HG02623 (cell line): Measurements from ENCODE around the gene FBXL16.
"Not testable (repeated sequence)": the region's sequence is repeated elsewhere in the genome, so short reads cannot be mapped to it uniquely, and the experiment has no call there.

Experiments
- ATAC-seq: cut with Tn5 transposase; IDR thresholded peaks from one replicate; pipeline ENCODE4 v1.9.1; 2021; ENCODE audit warnings: moderate library complexity; ENCODE audit not compliant: unreplicated experiment

Gene FBXL16, protein sequence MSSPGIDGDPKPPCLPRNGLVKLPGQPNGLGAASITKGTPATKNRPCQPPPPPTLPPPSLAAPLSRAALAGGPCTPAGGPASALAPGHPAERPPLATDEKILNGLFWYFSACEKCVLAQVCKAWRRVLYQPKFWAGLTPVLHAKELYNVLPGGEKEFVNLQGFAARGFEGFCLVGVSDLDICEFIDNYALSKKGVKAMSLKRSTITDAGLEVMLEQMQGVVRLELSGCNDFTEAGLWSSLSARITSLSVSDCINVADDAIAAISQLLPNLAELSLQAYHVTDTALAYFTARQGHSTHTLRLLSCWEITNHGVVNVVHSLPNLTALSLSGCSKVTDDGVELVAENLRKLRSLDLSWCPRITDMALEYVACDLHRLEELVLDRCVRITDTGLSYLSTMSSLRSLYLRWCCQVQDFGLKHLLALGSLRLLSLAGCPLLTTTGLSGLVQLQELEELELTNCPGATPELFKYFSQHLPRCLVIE

DNA sequence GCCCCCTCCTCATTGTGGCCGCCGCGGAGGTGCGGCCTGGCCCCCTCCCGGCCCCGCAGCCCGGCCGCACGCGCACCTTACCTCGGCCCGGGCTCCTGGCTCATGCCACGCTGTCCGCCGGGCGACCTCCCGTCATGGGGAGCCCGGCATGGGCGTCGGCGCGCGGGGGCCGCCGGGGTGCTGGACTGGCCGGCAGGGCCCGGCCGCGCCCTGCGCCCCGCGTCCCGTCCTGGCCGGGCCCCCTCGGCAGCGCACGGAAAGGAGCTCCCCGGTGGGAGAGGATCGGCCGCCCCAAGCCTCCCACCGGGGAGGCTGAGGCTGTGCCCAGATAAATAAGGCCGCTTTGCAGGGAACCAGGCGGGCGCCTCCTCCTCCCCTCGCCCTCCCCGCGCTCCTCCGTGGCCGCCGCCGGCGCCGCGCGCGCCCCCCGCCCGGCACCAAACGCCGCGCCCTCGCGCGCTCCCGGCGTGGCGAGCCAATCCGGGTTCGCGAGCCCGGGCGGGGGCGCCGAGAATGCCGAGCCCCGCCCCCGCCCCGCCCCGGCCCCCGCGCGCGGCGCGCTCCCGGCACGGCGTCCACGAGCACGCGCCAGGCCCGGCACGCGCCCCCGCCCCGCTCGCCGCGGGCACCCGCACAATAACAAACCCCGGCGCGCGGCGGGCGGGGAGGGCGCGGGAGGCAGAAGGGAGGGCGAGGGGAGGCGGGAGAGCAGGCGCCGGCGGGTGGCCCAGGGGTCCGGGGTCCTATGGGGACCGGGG is at the start of gene FBXL16:
FBXL16 (minus strand) TSS at position 371 of the 758 bp plus-strand sequence. CDS start 8,396 bp downstream, outside the sequence.
- no peak for ATAC-seq

DNA sequence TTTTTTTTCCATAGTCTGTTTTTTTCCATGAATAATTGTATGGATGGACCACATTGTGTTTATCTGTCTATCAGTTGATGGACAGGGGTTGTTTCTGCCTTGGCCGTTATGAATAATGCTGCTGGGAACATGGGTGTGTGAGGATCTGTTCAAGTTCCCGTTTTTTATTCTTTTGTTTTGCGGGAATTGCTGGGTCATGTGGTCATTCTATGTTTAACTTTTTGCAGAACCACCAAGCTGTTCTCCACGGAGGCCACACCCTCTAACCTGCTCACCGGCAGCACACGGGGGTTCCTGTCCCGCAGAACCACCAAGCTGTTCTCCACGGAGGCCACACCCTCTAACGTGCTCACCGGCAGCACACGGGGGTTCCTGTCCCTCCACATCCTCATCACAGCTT is 49.1 kb upstream of the FBXL16 start:
- ATAC-seq: no peak

DNA sequence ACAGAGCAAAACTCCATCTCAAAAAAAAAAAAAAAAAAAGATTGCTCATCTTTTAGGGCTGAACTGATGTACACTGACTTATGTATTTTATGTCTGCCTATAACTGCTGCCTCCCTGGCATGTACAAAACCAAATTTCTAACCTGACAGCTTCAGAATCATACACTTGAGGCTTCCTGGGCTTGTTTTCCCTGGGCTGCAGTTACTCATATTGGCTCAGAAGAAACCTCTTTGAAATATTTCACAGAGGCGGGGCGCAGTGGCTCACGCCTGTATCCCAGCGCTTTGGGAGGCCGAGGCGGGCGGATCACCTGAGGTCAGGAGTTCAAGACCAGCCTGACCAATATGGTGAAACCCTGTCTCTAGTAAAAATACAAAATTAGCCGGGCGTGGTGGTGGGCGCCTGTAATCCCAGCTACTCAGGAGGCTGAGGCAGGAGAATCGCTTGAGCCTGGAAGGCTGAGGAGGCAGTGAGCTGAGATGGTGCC is 48.6 kb upstream of the FBXL16 start:
- not testable (repeated sequence) for ATAC-seq

DNA sequence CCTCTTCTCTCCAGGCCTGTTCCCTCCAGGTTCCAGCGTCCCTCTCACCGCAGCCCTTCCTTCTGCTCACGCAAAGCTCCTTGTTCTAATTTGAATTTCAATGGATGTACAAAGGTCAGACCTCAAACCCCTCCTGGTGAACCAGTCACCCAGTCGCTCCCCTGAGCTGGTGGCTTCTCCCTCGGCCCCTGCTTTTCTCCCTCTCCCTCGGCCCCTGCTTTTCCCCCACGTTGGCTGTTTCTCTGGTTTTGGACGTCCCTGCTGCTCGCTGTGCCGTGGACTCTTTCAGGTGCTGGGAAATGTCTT is 46.4 kb upstream of the FBXL16 start:
- ATAC-seq: no peak

DNA sequence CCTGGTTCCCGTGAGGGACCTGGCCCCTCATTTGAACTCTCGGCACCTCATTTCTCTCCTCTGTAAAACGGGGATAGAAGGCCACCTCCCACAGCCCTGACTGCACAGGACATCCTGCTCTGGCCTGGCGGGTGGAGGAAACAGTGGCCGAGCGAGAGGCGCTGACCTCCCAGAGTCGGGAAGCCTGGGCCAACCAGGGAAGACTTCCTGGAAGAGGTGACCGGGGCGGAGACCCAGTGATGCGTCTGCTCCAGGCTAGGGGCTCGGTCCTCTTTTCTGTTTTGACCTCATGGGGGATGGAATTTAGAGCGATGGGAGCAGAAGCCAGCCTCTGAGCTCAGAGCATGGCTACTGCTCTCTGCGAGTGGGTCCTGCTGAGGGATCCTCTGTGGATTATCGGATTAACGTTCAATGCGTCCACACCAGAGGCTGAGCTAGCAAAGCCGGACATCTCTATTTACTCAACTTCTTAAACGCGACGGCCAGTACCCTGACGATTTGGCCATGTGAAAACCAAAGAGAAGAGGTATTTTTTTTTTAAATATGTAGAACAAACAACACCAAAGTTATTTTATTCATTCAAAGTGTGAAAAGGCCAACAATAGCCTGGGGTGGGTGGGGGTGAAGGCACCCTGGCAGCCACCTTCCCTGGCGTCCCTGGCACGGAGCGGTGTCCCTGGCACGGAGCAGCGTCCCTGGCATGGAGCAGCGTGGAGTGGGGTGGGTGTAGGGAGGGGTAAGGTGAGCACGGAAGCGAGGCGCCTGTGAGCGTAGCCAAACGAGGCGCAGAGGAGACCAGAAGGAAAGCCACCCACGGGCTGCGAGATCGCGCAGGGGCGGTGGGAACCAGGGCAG is 45.8 kb upstream of the FBXL16 start:
- ATAC-seq: no peak

DNA sequence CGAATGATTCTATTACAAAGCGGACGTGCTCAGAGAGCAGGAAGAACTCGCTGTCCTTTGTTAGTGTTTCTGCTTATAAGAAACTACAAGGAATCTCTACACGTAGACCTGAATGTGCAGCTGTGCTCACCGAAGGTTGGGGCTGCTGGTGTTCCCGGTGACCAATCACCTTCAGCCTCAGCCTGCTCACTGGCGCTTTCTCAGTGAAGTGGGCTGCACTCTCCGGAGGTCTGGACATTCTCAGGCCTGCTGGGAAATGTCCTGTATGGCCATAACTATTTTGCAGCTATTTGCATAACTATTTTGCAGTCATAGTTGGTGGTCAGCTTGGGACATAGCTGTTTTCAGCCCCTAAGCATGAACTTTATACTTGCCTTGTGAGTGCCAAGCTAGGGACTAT is 44.9 kb upstream of the FBXL16 start:
- ATAC-seq: no peak

DNA sequence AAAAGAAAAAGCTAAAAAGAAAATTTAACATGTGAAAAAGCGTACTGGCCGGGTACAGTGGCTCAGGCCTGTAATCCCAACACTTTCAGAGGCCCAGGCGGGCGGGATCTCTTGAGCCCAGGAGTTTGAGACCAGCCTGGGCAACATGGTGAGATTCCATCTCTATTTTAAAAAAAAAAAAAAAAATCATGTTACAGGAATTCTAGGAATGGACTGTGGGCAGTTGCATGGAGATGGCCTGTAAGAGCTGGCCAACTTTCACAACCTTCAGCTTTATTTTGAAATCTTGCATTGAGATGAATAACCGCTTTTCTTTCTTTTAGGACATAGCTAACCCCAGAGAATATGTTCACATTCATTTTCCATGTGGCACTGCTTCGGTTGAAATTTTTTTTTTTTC is 43.4 kb upstream of the FBXL16 start:
- ATAC-seq: no peak

DNA sequence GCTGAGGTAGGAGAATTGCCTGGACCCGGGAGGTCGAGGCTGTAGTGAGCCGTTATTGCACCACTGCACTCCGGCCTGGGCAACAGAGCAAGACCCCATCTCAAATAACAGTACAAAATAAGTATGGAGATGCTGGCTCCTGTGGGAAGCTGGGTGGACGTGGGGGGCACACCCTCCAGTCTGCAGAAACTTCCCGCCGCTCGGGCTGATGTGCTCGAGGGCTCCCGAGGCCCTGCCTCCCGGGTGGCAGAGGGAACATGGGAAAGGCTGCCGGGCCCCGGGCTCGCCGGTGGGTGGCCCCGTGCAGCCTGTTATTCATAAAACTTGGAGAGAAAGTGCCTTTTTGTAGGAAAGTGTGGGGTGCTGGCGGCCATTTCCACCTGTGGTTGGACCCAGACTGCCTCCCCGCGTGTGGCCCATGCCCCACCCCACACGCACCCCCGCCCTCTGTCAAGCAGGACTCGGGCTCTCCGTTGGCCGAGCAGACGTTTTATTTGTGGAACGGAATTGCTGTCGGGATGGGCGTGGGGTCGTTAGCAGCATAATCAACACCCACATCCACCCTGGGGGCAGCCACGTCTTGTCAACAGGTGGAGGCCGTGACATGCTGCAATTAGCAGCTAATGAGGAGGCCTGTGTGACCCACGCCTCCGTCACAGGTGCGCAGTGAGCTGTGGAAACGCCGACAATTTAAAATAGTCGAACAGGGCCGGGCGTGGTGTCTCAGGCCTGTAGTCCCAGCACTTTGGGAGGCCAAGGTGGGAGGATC is 42.6 kb upstream of the FBXL16 start:
- no peak for ATAC-seq

DNA sequence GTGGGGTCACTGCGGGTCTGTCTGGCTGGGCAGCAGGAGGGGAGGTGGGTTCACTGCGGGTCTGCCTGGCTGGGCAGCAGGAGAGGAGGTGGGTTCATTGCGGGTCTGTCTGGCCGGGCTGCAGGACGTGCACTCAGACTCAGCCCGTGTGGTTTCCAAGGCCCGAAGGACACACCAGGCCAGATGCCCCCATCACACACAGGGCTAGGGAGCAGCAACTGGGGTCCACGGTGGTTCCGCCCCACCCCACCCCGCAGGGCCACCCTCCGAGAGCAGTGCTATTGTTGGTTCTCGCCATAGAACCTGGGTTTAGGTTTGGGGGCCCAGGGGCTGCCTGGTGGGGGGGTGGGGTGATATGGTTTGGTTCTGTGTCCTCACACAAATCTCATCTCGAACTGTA is 41.0 kb upstream of the FBXL16 start:
- no peak for ATAC-seq

DNA sequence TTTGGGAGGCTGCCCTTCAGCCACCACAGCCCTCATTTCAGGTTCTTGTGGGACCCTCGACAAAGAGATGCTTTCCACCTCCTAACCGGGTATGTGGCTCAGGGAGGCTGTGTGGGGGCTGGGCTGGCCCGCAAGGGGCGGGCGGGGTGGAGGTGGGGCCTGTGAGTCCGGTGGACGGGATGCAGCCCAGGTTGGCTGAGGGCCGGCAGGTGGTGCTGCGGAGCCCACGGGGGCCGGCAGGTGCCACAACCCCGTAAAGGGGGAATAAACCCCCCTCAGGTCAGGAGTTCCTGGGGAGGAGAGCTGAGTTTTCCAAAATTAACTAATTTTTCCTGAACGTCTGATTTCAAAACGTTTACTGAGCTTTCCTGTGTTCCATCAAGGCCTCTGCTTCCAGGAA is 40.1 kb upstream of the FBXL16 start:
- no peak for ATAC-seq

DNA sequence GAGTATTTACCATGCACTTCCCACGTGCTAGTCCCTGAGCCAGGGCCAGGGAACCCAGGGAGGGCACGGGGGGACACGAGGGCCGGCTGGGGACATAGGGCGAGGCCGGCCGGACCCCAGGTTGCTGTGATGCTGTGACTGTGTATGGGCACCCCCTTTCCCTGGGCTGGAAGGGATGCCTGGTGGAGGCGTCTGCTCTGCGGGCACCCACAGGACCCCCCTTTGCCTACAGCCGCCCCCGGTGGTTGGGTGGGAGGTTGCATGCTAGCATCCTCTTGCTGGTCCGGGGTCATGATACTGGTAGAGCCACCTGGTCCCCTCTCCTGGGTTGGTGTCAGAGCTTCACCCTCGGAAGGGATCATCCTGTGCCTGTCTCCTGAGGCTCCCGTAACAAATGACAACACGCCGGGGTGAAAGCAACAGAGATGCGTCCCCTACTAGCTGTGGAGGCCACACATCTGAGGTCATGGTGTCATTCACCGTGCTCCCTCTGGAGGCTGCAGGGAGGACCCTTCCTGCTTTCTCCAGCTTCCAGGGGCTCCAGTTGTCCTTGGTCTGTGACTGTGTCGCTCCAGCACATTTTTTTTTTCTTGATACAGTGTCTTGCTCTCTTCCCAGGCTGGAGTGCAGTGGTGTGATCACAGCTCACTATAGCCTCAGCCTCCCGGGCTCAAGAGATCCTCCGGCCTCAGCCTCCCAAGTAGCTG is 38.3 kb upstream of the FBXL16 start:
- ATAC-seq: no peak

DNA sequence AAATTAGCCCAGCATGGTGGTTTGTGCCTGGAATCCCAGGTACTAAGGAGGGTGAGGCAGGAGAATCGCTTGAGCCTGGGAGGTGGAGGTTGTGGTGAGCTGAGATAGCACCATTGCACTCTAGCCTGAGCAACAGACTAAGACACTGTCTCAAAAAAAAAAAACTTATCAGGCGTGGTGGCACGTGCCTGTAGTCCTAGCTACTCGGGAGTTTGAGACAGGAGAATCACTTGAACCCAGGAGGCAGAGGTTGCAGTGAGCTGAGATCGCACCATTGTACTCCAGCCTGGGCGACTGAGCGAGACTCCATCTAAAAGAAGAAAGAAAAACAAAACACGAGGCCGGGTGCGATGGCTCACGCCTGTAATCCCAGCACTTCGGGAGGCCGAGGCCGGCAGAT is 37.3 kb upstream of the FBXL16 start:
- ATAC-seq: not testable (repeated sequence)

DNA sequence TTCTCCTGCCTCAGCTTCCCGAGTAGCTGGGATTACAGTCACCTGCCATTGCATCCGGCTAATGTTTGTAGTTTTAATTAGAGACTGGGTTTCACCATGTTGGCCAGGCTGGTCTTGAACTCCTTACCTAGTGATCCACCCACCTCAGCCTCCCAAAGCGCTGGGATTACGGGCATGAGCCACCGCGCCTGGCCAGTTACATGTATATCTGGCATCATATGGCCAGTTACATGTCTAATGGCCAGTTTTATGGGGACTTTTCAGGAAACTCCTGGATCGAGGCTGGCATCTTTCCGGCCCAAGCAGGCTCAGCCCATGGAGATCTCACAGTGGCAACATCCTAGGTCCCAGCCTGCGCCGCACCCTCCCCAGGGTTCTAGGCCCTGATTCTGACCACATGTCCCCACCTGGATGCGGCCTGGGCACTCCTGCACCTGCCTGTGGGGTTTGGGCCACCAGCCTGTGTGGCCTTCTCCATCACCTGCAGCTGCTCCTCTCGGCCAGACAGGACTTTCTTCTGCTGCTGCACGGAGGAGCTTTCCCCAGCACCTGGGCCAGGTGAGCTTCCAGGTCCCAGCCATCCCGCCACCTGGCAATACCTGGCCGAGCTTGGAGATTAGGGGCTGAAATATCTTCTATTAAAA is 36.5 kb upstream of the FBXL16 start:
- ATAC-seq: no peak

DNA sequence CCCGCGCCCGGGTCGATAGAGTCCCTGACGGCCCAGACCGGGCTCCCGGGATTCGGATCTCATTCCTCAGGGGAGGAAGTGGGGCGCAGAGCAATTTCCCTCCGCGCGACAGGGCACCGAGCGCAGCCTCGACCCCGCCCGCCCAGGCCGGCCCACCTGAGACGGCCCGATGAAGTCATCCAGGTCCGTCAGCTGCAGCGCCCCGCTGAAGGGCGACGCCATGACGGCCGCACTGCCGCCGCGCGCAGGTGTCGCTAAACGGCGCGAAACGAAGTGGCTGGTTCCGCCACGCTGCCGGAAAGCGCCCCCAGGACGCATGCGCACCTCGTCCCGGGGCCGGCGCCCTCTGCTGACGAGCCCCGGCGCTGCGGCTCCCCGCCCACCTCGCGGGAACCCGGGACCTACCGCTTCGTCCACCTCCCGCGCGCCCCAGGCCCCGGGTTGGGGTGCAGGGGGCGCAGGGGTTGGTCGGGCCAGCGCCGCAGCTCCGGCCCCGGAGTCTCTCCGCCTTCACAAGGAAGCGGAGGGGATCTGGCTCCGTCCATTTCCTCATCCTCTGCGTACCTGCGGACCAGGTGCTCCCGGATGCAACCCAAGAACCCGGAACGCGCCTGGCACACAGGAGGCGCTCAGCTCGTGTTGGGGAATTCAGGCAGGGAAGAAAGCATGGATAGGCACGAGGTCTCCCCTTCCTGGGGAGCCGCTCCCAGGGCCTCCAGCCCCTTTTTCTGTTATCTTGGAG is 35.3 kb upstream of the FBXL16 start, which contains the start of gene CIAO3:
CIAO3 (minus strand) TSS at position 234 of the 742 bp plus-strand sequence; CDS start at position 222, 12 bp downstream.
- peak; percentile 69 for ATAC-seq

DNA sequence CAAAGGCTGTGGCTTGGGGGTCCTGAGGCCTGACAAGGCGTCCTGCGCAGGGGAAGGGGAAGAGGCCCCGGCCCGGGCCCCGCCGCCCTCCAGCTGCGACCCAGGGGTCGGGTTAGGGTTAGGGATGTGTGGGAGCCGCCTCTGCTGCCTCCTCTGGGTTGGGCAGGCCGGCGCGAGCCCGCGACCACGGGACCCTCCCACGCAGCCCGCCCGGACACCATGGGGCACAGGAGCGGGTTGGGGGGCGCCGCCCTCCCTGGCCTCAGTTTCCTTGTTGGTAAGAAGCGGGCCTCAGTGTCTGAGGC is 34.8 kb upstream of the FBXL16 start:
- no peak for ATAC-seq

DNA sequence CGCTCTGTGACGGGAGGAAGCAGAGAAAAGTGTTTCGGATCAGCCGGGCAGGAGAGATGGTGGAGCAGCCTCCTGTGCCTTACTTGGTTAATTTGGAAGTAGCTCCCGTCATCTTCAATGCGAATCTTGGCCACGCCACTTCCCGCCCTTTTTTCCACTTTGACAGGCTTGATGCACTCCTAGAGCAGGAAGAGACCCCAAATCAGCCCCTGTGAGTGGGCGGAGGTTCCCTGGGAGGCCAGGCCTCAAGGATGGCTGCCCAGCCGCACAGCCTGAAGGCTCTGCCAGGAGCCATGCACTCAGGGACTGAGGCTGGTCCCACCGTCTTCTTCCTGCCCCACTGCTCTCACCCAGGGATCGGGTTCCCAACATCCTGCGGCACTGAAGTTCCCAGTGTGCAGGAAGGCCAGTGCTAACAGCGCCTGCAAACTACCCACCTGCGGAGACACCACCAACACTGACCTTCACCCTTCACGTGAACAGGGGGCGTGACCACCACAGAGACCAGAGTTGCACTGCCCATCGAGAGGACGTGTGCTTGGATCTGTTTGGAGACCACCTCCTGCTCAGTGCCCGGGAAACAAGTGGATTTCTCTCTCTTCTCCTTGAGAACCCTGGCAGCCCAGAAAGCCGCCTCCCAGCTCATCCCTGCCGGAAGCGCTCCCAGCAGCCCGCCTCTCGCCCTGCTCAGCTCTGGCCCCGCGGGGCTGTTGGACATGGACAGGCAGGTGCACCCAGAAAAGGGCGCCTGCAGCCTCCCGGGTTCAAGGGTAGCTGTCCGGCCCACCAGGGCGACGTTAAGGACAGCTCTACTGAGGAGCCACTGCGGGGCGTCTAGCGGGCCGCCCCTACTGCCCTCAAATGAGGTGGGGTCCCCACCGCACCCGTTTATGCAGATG is 34.2 kb upstream of the FBXL16 start:
- no peak for ATAC-seq

DNA sequence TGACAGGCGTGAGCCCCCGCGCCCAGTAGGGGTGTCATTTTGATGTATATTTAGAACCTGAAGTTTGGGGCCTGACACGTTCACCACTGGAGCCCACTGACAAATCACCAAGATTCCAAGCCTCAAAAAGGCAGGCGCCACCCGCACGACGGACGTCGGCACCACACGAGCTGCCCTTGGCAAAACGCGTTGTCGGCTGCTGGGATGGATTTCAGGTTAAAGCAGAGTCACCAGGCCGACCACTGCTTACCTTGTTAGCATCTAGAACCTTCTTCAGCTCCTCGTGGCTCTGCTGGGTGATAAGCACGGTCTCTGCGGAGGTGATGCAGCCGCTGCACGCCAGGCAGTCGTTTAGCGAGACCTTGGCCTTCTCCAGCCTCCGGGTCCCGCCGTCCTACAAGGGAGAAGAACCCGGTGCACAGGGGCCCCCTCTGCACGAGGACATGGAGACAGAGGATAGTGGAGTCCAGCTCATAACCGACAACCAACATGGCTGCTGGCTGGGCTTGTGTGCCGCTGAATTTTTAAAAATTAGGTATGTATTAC is 31.4 kb upstream of the FBXL16 start:
- no peak for ATAC-seq
